Coronary artery (tissue), 2 donors: Measurements from ENCODE around the gene P2RY8.

Source experiments
- DNase-seq: peaks from one replicate; pipeline ENCODE4 v3.0.0-alpha.2; 2017; ENCODE audit warnings: low spot score
- H3K27ac ChIP-seq, 2 donors: fragments of 200-600 bp; sonication (generic); one replicate each; pipeline ENCODE4 v1.5.1; 2016 to 2019
- H3K4me3 ChIP-seq: fragments of 200-600 bp; sonication (generic); 2 replicates; pipeline ENCODE4 v1.5.1; 2016; ENCODE audit warnings: mild to moderate bottlenecking, moderate library complexity
- CTCF ChIP-seq: fragments of 200-600 bp; sonication (generic); IDR thresholded peaks from one replicate; pipeline ENCODE4 v1.5.1; 2019; ENCODE audit warnings: antibody characterized with exemption

Gene P2RY8

GRCh38 chrX:1416965-1417760 lies 119.8 kb downstream of the P2RY8 start:
- no peak for DNase-seq
- Histone ChIP-seq H3K27ac (no peak overlapping the region), H3K4me3 (no peak overlapping the region)
- TF ChIP-seq CTCF: no peak

- Histone ChIP-seq H3K4me3 (no peak overlapping the region), H3K27ac (no peak overlapping the region)
- no peak for TF ChIP-seq CTCF
- DNase-seq: no peak
These were observed 120.6 kb downstream of the P2RY8 start for GRCh38 chrX:1416327-1416784.
